GM21737 (cell line): ENCODE results near the gene UBE2E2.
"Not testable (repeated sequence)": the region's sequence is repeated elsewhere in the genome, so short reads cannot be mapped to it uniquely, and the experiment has no call there.

Experiments
- ATAC-seq: cut with Tn5 transposase; IDR thresholded peaks from one replicate; pipeline ENCODE4 v1.9.1; 2021; ENCODE audit warnings: mild to moderate bottlenecking, moderate library complexity; ENCODE audit not compliant: unreplicated experiment

UBE2E2 gene

GRCh38 chr3:23601091-23601822, 398.1 kb downstream of the UBE2E2 start:
- ATAC-seq = no peak

- ATAC-seq = no peak
These were observed 399.8 kb downstream of the UBE2E2 start for GRCh38 chr3:23602971-23603370.

- no peak for ATAC-seq
These were observed 404.2 kb downstream of the UBE2E2 start for GRCh38 chr3:23607184-23607847.

GRCh38 chr3:23608650-23609049, 405.5 kb downstream of the UBE2E2 start:
- ATAC-seq = no peak

GRCh38 chr3:23611737-23612295, 408.7 kb downstream of the UBE2E2 start:
- no peak for ATAC-seq

GRCh38 chr3:23612296-23612891, 409.3 kb downstream of the UBE2E2 start:
- no peak for ATAC-seq

- no peak for ATAC-seq
These were observed 411.9 kb downstream of the UBE2E2 start for GRCh38 chr3:23615068-23615467.

GRCh38 chr3:23618475-23618874, 415.3 kb downstream of the UBE2E2 start:
- not testable (repeated sequence) for ATAC-seq

- ATAC-seq = no peak
These were observed 416.8 kb downstream of the UBE2E2 start for GRCh38 chr3:23619705-23620637.

GRCh38 chr3:23620638-23621015, 417.5 kb downstream of the UBE2E2 start:
- no peak for ATAC-seq

GRCh38 chr3:23623844-23624243, 420.7 kb downstream of the UBE2E2 start:
- ATAC-seq = no peak

- ATAC-seq = no peak
These were observed 421.2 kb downstream of the UBE2E2 start for GRCh38 chr3:23624305-23624704.

- no peak for ATAC-seq
These were observed 423.3 kb downstream of the UBE2E2 start for GRCh38 chr3:23626442-23626841.

GRCh38 chr3:23629181-23629894, 426.2 kb downstream of the UBE2E2 start:
- ATAC-seq = no peak

GRCh38 chr3:23633261-23633960, 430.3 kb downstream of the UBE2E2 start:
- ATAC-seq = no peak

GRCh38 chr3:23637339-23637738, 434.2 kb downstream of the UBE2E2 start:
- ATAC-seq = no peak

GRCh38 chr3:23640471-23641146, 437.5 kb downstream of the UBE2E2 start:
- ATAC-seq = no peak
